ENCODE data around the gene PARD3B. TPM values are rescaled to one million over a fixed set of nuclear protein-coding genes. Genes with fewer than 3 reads are reported as not detected.
A peak's percentile ranks its signal among the peaks of the same experiment; 100 is the strongest.

Gene PARD3B
- total RNA-seq, 1 donor = 53.1 TPM

DNA sequence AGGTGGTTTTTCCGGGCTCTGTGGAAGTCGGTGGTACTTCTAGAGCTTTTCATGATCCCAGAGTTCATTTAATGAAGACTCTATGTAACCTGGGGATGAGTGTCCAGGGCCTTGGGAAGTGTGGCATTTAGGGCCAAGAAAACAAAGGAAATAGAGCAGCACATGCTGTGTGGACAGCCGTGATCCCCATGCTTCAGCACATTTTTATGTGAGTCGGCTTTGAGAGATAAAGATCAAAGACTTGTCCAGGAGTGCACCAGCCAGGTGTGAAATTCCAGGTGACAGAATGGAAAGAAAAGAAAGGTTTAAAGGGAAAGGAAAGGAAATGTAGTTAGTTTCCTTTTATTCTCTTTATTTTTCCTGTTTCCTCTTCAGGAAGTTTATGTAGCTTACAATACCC is 879.1 kb downstream of the PARD3B start:
- no peak for DNase-seq (ENCODE audit: low read depth)
- no peak overlapping the region for H3K4me3 ChIP-seq (ENCODE audit: low read depth, low read length)
- TF ChIP-seq, protein P1, sequence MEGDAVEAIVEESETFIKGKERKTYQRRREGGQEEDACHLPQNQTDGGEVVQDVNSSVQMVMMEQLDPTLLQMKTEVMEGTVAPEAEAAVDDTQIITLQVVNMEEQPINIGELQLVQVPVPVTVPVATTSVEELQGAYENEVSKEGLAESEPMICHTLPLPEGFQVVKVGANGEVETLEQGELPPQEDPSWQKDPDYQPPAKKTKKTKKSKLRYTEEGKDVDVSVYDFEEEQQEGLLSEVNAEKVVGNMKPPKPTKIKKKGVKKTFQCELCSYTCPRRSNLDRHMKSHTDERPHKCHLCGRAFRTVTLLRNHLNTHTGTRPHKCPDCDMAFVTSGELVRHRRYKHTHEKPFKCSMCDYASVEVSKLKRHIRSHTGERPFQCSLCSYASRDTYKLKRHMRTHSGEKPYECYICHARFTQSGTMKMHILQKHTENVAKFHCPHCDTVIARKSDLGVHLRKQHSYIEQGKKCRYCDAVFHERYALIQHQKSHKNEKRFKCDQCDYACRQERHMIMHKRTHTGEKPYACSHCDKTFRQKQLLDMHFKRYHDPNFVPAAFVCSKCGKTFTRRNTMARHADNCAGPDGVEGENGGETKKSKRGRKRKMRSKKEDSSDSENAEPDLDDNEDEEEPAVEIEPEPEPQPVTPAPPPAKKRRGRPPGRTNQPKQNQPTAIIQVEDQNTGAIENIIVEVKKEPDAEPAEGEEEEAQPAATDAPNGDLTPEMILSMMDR (IDR thresholded peaks at IDR 0.05; ENCODE audit: insufficient read depth, low read depth, low read length) = no peak

DNA sequence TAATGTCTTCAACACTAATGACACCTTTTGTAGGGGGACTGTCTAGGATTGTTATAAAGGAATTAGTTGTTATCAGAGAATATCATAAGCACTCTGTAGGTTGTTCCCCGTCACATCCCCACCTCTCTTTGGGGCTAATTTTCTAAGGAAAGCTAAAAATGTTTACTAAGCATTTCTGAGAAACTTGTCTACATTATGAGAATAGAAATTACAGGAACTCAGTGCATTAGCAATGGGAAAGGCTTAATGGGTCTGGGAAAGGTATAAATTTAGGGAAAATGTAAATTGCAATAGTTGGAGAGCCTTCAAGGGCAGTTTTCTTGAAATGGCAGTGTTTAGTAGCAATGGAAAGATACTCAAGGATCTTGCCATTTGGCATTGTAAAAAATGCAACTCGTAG is 879.8 kb downstream of the PARD3B start:
- H3K4me3 ChIP-seq (ENCODE audit: low read depth, low read length) = no peak overlapping the region
- DNase-seq (ENCODE audit: low read depth) = no peak
- TF ChIP-seq, protein P1 (IDR thresholded peaks at IDR 0.05; ENCODE audit: insufficient read depth, low read depth, low read length) = no peak

DNA sequence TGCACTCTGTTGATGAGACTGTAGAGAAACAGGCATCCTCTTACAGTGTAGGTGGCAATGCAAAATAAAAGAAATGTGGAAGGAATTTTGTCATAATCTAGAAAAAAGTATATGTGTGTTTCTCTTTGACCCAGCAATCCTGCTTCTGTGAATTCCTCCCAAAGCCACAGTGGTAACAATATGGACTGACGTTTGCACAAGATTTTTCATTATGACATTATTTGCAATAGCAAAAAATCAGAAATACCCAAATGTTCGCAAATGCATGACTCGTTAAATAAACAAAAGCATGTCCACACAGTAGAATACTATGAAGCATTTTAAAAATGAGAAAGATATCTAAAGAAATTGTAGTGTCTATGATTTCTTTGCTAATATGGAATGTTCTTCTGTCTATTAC is 881.8 kb downstream of the PARD3B start:
- no peak overlapping the region for H3K4me3 ChIP-seq (ENCODE audit: low read depth, low read length)
- peak; percentile 50 for DNase-seq (ENCODE audit: low read depth)
- TF ChIP-seq, protein P1 (IDR thresholded peaks at IDR 0.05; ENCODE audit: insufficient read depth, low read depth, low read length) = no peak

DNA sequence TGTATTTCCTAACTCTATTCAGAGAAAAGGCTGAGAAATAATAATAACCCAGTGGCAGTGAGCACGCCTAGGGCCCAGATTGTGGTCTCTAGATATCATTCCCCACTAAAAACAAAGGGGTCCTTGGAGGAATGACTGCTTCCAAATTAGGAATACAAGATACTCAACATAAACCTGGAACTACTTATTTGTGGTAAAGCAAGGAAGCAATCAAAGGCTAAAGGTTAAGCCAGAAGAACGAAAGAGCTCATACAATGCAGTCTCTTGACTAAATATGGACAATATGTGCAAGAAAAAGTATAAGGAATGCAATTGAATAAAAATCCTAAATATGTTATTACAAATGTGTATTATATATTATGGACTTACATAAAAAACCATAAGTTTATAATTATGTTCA is 883.5 kb downstream of the PARD3B start:
- DNase-seq (ENCODE audit: low read depth) = no peak
- TF ChIP-seq, protein P1 (IDR thresholded peaks at IDR 0.05; ENCODE audit: insufficient read depth, low read depth, low read length) = no peak
- no peak overlapping the region for H3K4me3 ChIP-seq (ENCODE audit: low read depth, low read length)

DNA sequence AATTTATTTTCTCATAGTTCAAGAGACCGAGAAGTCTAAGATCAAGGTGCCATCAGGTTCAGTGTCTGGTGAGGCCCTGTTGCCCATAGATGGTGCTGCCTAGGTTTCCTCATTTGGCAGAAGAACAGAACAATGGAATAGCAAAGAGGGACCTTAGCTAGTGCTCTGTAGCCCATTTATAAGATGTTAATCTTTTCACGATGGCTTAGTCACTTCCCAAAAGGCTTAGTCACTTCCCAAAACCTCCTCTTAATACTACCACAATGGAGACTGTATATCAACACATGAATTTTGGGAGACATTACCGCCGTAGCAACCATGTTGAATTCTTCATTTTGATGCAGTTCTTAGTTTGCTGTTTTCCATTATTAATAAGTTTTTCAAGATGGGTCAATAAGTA is 890.7 kb downstream of the PARD3B start:
- peak; percentile 3 for DNase-seq (ENCODE audit: low read depth)
- H3K4me3 ChIP-seq (ENCODE audit: low read depth, low read length) = no peak overlapping the region
- TF ChIP-seq, protein P1 (IDR thresholded peaks at IDR 0.05; ENCODE audit: insufficient read depth, low read depth, low read length) = no peak

GRCh38 chr2:205438241-205438640 is 893.0 kb downstream of the PARD3B start:
- DNase-seq (ENCODE audit: low read depth) = peak; percentile 30
- H3K4me3 ChIP-seq (ENCODE audit: low read depth, low read length) = no peak overlapping the region
- TF ChIP-seq, protein P1 (IDR thresholded peaks at IDR 0.05; ENCODE audit: insufficient read depth, low read depth, low read length) = no peak

GRCh38 chr2:205439621-205440020 is 894.3 kb downstream of the PARD3B start:
- H3K4me3 ChIP-seq (ENCODE audit: low read depth, low read length) = no peak overlapping the region
- TF ChIP-seq, protein P1 (IDR thresholded peaks at IDR 0.05; ENCODE audit: insufficient read depth, low read depth, low read length) = no peak
- DNase-seq (ENCODE audit: low read depth) = no peak
